GM19099 (cell line): ENCODE measurements around the gene GARIN5B.

Source experiments
- POLR2A ChIP-seq: IDR thresholded peaks from 3 replicates; pipeline ENCODE4 v1.6.1; 2011; ENCODE audit warnings: low read depth; ENCODE audit not compliant: insufficient read length; ENCODE audit errors: extremely low read depth

The GARIN5B gene

GRCh38 chr19:55391702-55392615 lies 28.9 kb upstream of the GARIN5B start:
- no peak for TF ChIP-seq POLR2A

GRCh38 chr19:55391191-55391670 lies 28.2 kb upstream of the GARIN5B start:
- no peak for TF ChIP-seq POLR2A

- TF ChIP-seq POLR2A: no peak
Observed at GRCh38 chr19:55390461-55390880, 27.4 kb upstream of the GARIN5B start.

DNA sequence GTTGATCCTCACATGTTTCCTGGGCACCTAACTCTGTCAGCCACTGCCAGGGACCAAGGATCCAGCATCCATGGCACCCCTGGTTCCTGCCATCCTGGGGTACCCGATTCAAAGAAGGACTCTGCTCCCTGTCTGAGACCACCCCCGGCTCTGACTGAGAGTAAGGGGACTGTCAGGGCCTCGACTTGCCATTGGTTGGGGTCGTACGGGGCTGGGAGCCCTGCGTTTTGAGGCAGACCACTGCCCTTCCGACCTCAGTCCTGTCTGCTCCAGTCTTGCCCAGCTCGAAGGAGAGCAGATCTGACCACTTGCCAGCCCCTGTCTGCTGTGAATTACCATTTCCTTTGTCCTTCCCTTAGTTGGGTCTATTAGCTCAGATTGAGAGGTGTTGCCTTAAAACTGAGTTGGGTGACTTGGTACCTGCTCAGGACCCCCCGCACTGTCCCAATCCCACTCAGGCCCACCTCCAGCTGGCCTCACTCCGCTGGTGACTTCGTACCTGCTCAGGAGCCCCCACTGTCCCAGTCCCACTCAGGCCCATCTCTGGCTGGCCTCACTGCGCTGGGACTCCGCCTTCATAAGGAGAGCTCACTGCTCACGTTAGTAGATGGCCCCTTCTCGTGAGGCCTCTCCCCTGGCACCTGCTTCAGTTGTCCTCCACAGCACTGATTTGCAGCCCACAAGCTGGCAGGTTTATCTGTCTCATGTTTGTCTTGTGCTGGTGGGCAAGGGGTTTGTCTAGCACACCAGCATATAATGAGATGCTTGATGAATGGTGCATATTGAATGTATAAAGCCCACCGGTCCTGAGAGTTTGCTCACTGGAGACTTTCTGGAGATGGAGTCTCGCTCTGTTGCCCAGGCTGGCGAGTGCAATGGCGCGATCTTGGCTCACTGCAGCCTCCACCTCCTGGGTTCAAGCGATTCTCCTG lies 26.6 kb upstream of the GARIN5B start:
- TF ChIP-seq POLR2A: no peak

GRCh38 chr19:55387736-55388497 lies 24.9 kb upstream of the GARIN5B start:
- no peak for TF ChIP-seq POLR2A

GRCh38 chr19:55386493-55386971 lies 23.5 kb upstream of the GARIN5B start:
- TF ChIP-seq POLR2A: no peak

GRCh38 chr19:55385724-55386492 lies 22.8 kb upstream of the GARIN5B start, which contains the start of gene RPL28:
Gene RPL28 (plus strand): TSS chr19:55385932. CDS start chr19:55386358, 426 bp downstream.
- peak; percentile 100 for TF ChIP-seq POLR2A

DNA sequence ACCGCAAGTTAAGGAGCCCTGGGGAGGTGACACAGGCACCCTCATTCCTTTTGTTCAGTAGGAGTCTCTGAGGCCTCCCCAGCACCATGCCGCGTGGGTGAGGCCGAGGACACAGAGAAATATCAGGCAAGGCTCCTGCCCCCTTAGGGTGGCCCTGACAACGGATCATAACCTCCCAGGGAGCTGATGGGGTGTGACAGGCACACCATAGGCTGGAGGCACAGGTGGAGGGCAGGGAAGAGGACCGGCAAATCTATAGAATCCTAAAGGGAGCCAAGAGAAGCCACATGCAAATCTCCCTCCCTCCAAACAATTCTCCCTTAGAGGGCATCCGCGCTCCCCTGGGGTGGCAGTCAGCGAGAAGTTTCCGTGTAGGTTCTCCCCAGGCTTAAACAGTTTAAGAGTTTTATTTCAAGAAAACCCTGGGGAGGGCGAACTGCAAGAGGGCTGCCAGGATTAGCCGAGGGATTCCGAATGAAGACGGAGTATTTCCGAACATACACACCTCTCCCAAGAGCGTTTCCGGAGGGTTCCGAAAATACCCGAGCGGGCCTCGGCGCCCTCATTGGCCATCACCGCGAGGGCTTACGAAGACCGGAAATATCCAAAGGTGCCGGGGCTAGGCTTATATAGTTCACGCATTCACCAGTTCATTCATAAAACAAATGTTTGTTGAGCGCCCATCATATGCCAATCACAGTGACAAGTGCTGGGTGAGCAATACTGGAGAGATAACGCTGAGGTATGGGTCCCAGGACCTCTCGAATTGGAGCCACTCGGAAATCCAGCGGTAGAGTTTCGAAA lies 22.1 kb upstream of the GARIN5B start:
- no peak for TF ChIP-seq POLR2A

- peak; percentile 51 for TF ChIP-seq POLR2A
Observed at GRCh38 chr19:55384131-55384919, 21.3 kb upstream of the GARIN5B start, which contains the start of gene TMEM238. Gene TMEM238 (minus strand): TSS chr19:55384292. CDS start chr19:55384259, 33 bp downstream.

DNA sequence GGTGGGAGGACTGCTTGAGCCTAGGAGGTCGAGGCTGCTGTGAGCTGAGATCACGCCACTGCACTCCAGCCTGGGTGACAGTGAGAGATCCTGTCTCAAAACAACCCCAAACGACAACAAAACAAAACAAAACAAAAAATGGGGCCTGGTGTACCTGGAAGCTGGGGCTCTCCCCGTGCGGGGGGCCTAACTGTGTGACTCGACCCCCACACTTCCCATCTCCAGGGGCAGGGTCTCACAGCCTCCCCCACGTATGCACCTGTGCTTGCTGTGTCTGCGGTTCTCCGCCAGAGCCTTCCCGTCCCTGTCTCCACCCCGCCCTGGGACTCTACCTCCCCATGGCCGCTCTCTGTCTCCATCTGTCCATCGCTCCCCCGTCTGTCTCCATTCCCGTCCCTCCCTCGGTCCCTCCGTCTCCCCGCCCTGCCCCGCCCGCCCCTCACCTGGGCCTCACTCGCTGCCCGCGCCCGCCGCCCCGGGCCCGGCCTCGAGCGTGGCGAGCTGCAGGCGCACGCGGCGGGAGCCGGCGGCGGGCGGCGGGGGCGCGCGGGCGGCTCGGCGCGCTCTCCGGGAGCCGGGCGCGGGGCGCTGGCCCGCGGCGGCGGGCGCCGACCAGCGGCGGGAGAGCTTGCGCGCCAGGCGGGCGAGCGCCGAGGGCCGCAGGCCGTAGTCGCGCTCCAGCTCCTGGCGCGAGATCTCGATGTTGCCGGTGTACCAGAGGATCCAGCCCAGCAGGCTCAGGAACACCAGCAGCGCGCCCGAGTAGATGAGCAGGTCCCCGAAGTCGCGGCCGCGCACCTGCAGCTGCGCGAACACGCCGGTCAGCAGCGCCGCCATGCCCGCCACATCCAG lies 20.4 kb upstream of the GARIN5B start:
- no peak for TF ChIP-seq POLR2A

GRCh38 chr19:55382522-55383054 lies 19.5 kb upstream of the GARIN5B start:
- no peak for TF ChIP-seq POLR2A
